SH-SY5Y (cell line): Measurements from ENCODE around the gene RNF8.

Experiments
- GATA2 ChIP-seq: IDR thresholded peaks from 2 replicates; pipeline ENCODE4 v1.6.1; 2011; ENCODE audit warnings: mild to moderate bottlenecking, low read depth, low read length
- GATA3 ChIP-seq: IDR thresholded peaks from 2 replicates; pipeline ENCODE4 v1.6.1; 2011; ENCODE audit warnings: low read depth, mild to moderate bottlenecking, low read length, moderate library complexity

DNA sequence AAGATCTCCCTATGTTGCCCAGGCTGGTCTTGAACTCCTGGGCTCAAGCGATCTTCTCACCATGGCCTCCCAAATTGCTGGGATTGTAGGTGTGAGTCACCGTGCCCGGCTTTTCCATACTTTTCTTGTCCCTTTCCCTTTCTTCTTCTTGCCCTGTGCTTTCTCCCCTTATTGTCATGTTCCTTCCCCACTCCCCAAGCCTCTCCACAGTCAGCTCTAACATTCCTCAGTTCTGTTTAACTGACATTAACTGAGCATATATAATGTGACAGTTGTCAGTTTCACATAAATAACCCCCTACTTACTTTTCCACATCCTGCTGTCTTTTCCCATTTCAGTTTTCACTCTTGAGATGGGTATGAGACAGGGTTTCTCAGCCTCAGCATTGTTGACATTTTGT, 9.5 kb upstream of the RNF8 start:
- TF ChIP-seq GATA3, result no peak
- TF ChIP-seq GATA2, result no peak
